ENCODE results near the gene NTMT2. TPM values are rescaled to one million over a fixed set of nuclear protein-coding genes. Genes with fewer than 3 reads are reported as not detected.
A peak's percentile ranks its signal among the peaks of the same experiment; 100 is the strongest.

The NTMT2 gene
- total RNA-seq, 4 donors from 2014 or later = not detected

DNA sequence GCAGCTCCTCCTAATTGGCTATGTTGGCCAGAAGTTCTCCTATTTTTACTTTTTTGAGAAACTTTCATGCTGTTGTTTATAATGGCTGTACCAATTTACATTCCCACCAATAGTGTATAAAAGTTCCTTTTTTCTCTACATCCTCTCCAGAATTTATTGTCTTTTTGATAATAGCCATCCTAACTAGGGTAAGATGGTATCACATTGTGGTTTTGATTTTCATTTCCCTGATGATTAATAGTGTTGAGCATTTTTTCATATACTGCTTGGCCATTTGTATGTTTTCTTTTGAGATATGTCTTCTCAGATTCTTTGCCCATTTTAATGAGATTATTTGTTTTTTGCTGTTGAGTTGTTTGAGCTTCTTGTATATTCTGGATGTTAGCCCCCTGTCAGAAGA, 46.8 kb downstream of the NTMT2 start:
- DNase-seq (ENCODE audit: extremely low spot score) = no peak
- H3K9me3 ChIP-seq = peaks cover 0 to 31% (median 20%) of the 10 kb centered on the region in 4 donors
- peaks cover 0 to 14% (median 4%) of the 10 kb centered on the region in 4 donors for H3K4me1 ChIP-seq
- H3K27me3 ChIP-seq = no peaks in the 10 kb centered on the region
- H3K36me3 ChIP-seq = no peaks in the 10 kb centered on the region
- TF ChIP-seq POLR2AphosphoS5 (IDR thresholded peaks at IDR 0.05) (no peak), EP300 (IDR thresholded peaks at IDR 0.05) (no peak), POLR2A (IDR thresholded peaks at IDR 0.05; ENCODE audit: low read depth) (no peak)
- TF ChIP-seq, protein P1, sequence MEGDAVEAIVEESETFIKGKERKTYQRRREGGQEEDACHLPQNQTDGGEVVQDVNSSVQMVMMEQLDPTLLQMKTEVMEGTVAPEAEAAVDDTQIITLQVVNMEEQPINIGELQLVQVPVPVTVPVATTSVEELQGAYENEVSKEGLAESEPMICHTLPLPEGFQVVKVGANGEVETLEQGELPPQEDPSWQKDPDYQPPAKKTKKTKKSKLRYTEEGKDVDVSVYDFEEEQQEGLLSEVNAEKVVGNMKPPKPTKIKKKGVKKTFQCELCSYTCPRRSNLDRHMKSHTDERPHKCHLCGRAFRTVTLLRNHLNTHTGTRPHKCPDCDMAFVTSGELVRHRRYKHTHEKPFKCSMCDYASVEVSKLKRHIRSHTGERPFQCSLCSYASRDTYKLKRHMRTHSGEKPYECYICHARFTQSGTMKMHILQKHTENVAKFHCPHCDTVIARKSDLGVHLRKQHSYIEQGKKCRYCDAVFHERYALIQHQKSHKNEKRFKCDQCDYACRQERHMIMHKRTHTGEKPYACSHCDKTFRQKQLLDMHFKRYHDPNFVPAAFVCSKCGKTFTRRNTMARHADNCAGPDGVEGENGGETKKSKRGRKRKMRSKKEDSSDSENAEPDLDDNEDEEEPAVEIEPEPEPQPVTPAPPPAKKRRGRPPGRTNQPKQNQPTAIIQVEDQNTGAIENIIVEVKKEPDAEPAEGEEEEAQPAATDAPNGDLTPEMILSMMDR (IDR thresholded peaks at IDR 0.05) = no peak
- H3K4me3 ChIP-seq = no peak overlapping the region
- no peak overlapping the region for H3K27ac ChIP-seq (replicated peaks in 1 of 4)
- intact Hi-C loops (cut with DNase I) = no loop called here

DNA sequence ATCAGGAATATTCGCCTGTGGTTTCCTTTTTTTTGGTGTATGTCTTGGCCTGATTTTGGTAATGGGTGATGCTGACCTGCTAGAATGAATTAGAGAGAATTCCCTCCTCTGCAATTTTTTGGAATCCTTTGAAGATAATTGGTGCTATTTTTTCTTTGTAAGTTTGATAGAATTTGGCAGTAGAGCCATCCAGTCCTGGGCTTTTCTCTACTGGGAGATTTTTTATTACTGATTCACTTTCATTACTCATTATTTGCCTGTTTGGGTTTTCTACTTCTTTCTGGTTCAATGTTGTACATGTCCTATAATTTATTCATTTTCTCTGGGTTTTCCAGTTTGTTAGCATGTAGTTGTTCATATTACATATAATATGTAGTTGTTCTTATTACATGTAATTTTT, 48.7 kb downstream of the NTMT2 start:
- Histone ChIP-seq H3K27me3 (no peaks in the 10 kb centered on the region), H3K36me3 (no peaks in the 10 kb centered on the region), H3K9me3 (peaks cover 0 to 16% (median 14%) of the 10 kb centered on the region in 4 donors), H3K27ac (replicated peaks in 1 of 4) (no peak overlapping the region), H3K4me1 (peaks cover 0 to 14% (median 4%) of the 10 kb centered on the region in 4 donors), H3K4me3 (no peak overlapping the region)
- intact Hi-C loops (cut with DNase I) = no loop called here
- no peak for DNase-seq (ENCODE audit: extremely low spot score)
- no peak for TF ChIP-seq EP300 (IDR thresholded peaks at IDR 0.05)
- 94% methylated on average over 1 of the region's 1 CpG for WGBS

DNA sequence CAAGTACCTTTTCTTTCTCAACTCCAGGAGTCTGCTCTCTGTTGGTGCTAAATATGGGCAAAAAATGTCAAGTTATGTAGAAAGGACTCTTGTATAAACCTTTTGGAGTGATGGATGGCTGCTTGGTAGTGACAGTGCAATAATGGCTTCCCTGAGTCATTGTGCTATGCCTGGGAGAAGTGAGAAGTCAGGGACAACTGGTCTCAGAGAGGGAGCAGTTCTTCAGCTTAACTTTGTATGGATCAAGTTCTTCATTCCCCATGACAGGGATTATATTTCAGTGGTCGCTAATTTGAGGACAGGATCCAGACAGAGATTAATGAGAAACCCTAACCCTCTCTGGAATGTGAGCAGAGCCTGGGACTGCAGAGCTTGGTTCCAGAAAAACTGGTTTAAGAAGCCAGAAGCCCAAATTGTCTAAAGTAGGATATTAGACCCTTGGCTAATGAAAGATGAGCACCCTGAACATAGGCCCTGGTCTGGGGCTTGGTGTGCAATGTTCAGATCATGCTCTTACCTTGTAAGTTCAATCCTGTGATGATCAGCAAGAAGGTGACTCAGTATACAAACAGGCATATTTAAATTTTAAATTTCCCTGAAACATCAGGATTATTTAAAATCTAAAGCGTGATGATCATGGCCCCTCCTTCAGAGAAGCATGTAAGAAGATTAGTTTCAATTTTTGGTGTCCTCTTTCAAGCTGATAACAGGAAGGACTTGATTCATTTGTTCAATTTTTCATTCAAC, 50.9 kb downstream of the NTMT2 start:
- no peak for TF ChIP-seq POLR2AphosphoS5 (IDR thresholded peaks at IDR 0.05)
- TF ChIP-seq POLR2A (IDR thresholded peaks at IDR 0.05; ENCODE audit: low read depth) = no peak
- TF ChIP-seq, protein P1 (IDR thresholded peaks at IDR 0.05) = no peak
- no peak for TF ChIP-seq EP300 (IDR thresholded peaks at IDR 0.05)
- no peaks in the 10 kb centered on the region for H3K36me3 ChIP-seq
- H3K9me3 ChIP-seq = no peaks in the 10 kb centered on the region
- intact Hi-C loops (cut with DNase I) = no loop called here
- H3K4me1 ChIP-seq = peaks cover 6 to 29% (median 15%) of the 10 kb centered on the region in 4 donors
- 68% methylated on average over 2 of the region's 2 CpGs for WGBS
- DNase-seq (ENCODE audit: extremely low spot score) = no peak
- no peaks in the 10 kb centered on the region for H3K27me3 ChIP-seq
- no peak overlapping the region for H3K4me3 ChIP-seq
- no peak overlapping the region for H3K27ac ChIP-seq (replicated peaks in 1 of 4)

DNA sequence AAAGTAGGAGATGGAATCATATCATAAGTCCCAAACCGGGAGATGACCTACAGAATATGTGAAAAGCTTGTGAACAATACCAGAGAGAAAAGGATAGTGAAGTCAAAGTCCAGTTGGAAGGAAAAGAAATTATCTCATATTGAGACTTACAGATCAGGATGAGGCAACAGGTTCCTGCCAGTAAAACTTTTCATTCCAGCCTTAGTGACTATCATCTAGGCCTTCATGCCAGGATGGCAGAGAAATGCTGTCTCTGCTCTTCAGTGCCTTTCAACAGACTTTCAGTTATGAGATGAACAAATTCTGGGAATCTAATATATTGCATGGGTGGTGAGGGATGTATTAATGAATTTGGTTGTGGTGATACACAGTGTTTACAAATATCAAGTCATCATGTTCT, 52.3 kb downstream of the NTMT2 start:
- Histone ChIP-seq H3K9me3 (no peaks in the 10 kb centered on the region), H3K4me1 (peaks cover 8 to 31% (median 15%) of the 10 kb centered on the region in 4 donors), H3K27me3 (no peaks in the 10 kb centered on the region), H3K27ac (replicated peaks in 1 of 4) (no peak overlapping the region), H3K36me3 (no peaks in the 10 kb centered on the region), H3K4me3 (no peak overlapping the region)
- TF ChIP-seq, protein P1 (IDR thresholded peaks at IDR 0.05) = no peak
- TF ChIP-seq POLR2A (IDR thresholded peaks at IDR 0.05; ENCODE audit: low read depth) = no peak
- no peak for TF ChIP-seq POLR2AphosphoS5 (IDR thresholded peaks at IDR 0.05)
- no peak for TF ChIP-seq EP300 (IDR thresholded peaks at IDR 0.05)
- intact Hi-C loops (cut with DNase I) = no loop called here
- 94% methylated on average over 1 of the region's 1 CpG for WGBS
- DNase-seq (ENCODE audit: extremely low spot score) = no peak

DNA sequence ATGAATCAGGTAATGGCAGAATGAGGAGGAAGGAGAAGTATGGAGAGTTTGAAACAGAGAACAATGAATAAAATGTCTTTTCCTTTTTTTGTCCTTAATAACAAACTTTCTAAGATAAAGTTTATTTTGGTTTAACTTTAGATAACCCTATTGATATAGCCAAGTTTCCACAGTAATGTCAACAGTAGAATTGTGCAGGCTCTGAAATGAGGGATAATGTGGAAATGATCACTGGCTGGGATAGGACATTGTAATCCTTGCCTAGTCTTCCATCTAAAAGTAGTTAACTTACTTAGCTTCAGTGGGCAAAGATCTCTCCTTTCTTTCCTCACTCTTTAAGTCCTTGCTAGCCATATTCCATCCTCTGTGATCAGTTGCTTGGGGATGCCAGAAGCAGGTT, 52.8 kb downstream of the NTMT2 start:
- Histone ChIP-seq H3K4me1 (peaks cover 8 to 31% (median 15%) of the 10 kb centered on the region in 4 donors), H3K36me3 (no peaks in the 10 kb centered on the region), H3K4me3 (no peak overlapping the region), H3K27ac (replicated peaks in 1 of 4) (peak overlapping the region in 1 of 4 donors; percentile 10), H3K27me3 (no peaks in the 10 kb centered on the region), H3K9me3 (no peaks in the 10 kb centered on the region)
- no peak for DNase-seq (ENCODE audit: extremely low spot score)
- no peak for TF ChIP-seq POLR2A (IDR thresholded peaks at IDR 0.05; ENCODE audit: low read depth)
- no peak for TF ChIP-seq EP300 (IDR thresholded peaks at IDR 0.05)
- no peak for TF ChIP-seq POLR2AphosphoS5 (IDR thresholded peaks at IDR 0.05)
- TF ChIP-seq, protein P1 (IDR thresholded peaks at IDR 0.05) = no peak
- intact Hi-C loops (cut with DNase I) = no loop called here
